ENCODE results near the gene NMNAT1.

Gene NMNAT1

DNA sequence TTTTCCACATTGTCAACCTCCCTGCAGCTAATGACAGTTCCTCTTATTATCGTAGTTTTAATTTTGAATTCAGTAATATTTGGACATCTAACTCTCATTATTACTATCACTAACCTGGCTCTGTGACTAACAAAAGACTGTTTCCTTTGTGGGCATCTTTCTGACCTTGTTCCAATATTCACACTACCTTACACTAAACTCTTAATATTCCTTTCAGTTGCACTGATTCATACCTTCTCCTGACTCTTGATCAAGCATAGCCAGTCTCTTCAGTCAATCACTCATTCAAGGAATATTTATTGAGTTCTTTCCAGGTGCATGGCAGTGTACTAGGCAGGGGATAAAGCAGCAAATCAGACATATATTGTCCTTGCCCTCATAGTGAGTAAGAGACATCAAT lies 25.4 kb upstream of the NMNAT1 start:
- H3K36me3 ChIP-seq (ENCODE audit: low read depth): no peaks in the 10 kb centered on the region
- no peaks in the 10 kb centered on the region for H3K4me1 ChIP-seq (ENCODE audit: insufficient read depth, poor library complexity, severe bottlenecking)
- H3K9me3 ChIP-seq (ENCODE audit: severe bottlenecking): no peaks in the 10 kb centered on the region
- no peaks in the 10 kb centered on the region for H3K27me3 ChIP-seq (ENCODE audit: insufficient read depth, poor library complexity, severe bottlenecking)
- H3K4me3 ChIP-seq (ENCODE audit: severe bottlenecking): no peak overlapping the region
- ATAC-seq (ENCODE audit: low read depth) (no peak), DNase-seq (ENCODE audit: low spot score) (no peak)
- H3K27ac ChIP-seq (ENCODE audit: poor library complexity, severe bottlenecking): no peak overlapping the region
- TF ChIP-seq, protein P1, sequence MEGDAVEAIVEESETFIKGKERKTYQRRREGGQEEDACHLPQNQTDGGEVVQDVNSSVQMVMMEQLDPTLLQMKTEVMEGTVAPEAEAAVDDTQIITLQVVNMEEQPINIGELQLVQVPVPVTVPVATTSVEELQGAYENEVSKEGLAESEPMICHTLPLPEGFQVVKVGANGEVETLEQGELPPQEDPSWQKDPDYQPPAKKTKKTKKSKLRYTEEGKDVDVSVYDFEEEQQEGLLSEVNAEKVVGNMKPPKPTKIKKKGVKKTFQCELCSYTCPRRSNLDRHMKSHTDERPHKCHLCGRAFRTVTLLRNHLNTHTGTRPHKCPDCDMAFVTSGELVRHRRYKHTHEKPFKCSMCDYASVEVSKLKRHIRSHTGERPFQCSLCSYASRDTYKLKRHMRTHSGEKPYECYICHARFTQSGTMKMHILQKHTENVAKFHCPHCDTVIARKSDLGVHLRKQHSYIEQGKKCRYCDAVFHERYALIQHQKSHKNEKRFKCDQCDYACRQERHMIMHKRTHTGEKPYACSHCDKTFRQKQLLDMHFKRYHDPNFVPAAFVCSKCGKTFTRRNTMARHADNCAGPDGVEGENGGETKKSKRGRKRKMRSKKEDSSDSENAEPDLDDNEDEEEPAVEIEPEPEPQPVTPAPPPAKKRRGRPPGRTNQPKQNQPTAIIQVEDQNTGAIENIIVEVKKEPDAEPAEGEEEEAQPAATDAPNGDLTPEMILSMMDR (IDR thresholded peaks at IDR 0.05; ENCODE audit: poor library complexity, severe bottlenecking): no peak

DNA sequence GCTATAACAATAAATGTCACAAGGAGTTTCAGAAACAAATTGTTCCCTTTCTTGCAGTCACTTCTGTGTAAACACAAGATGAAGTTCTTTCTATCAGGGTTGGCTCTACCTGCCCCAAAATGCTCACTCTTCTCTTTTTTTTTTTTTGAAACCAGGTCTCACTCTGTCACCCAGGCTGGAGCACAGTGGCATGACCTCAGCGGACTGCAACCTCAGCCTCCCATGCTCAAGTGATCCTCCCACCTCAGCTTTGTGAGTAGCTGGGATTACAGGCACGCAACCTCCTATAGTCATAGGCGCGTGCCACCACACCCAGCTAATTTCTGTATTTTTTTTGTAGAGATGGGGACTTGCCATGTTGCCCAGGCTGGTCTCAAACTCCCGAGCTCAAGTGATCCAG lies 22.7 kb upstream of the NMNAT1 start:
- Histone ChIP-seq H3K36me3 (ENCODE audit: low read depth) (no peaks in the 10 kb centered on the region), H3K9me3 (ENCODE audit: severe bottlenecking) (no peaks in the 10 kb centered on the region), H3K27ac (ENCODE audit: poor library complexity, severe bottlenecking) (no peak overlapping the region), H3K4me1 (ENCODE audit: insufficient read depth, poor library complexity, severe bottlenecking) (no peaks in the 10 kb centered on the region), H3K4me3 (ENCODE audit: severe bottlenecking) (no peak overlapping the region), H3K27me3 (ENCODE audit: insufficient read depth, poor library complexity, severe bottlenecking) (no peaks in the 10 kb centered on the region)
- ATAC-seq (ENCODE audit: low read depth) (no peak), DNase-seq (ENCODE audit: low spot score) (no peak)
- TF ChIP-seq, protein P1 (IDR thresholded peaks at IDR 0.05; ENCODE audit: poor library complexity, severe bottlenecking): no peak

DNA sequence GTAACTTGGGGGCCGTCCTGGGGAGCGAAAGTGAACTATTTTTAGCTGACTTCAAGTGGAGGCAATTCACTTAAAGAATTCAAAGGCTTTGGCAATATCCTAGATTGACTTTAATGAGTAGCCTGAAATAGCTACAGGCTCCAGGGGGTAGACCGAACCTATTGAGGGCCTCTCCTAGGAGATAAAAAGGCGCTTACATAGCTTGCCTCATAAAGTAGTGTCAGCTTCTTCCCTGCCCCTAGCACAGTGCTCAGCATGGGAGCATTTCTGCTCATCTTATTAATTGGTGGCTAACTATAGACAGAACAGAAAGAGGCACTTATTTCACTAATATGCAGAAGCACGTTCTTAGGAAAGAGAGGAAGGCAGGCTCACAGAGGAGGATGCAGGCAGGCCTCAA lies 20.9 kb upstream of the NMNAT1 start:
- TF ChIP-seq, protein P1 (IDR thresholded peaks at IDR 0.05; ENCODE audit: poor library complexity, severe bottlenecking): no peak
- Histone ChIP-seq H3K4me1 (ENCODE audit: insufficient read depth, poor library complexity, severe bottlenecking) (no peaks in the 10 kb centered on the region), H3K9me3 (ENCODE audit: severe bottlenecking) (no peaks in the 10 kb centered on the region), H3K4me3 (ENCODE audit: severe bottlenecking) (no peak overlapping the region), H3K36me3 (ENCODE audit: low read depth) (no peaks in the 10 kb centered on the region), H3K27me3 (ENCODE audit: insufficient read depth, poor library complexity, severe bottlenecking) (no peaks in the 10 kb centered on the region), H3K27ac (ENCODE audit: poor library complexity, severe bottlenecking) (no peak overlapping the region)
- DNase-seq (ENCODE audit: low spot score): no peak
- no peak for ATAC-seq (ENCODE audit: low read depth)

DNA sequence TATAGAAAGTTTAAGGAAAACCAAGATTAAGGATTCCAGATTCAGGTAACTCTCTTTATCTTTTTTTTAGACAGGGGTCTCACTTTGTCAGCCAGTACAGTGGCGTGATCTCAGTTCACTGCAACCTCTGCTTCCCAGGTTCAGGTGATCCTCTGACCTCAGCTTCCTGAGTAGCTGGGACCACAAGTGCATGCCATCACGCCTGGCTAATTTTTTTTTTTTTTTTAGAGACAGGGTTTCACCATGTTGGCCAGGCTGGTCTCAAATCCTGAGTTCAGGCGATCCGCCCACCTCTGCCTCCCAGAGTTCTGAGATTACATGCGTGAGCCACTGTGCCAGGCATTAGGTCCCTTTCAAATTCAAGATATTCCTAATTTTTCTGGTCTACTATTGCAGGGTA lies 16.0 kb upstream of the NMNAT1 start:
- Histone ChIP-seq H3K4me3 (ENCODE audit: severe bottlenecking) (no peak overlapping the region), H3K9me3 (ENCODE audit: severe bottlenecking) (no peaks in the 10 kb centered on the region), H3K36me3 (ENCODE audit: low read depth) (peaks cover 39% of the 10 kb centered on the region), H3K4me1 (ENCODE audit: insufficient read depth, poor library complexity, severe bottlenecking) (no peaks in the 10 kb centered on the region), H3K27me3 (ENCODE audit: insufficient read depth, poor library complexity, severe bottlenecking) (no peaks in the 10 kb centered on the region), H3K27ac (ENCODE audit: poor library complexity, severe bottlenecking) (no peak overlapping the region)
- TF ChIP-seq, protein P1 (IDR thresholded peaks at IDR 0.05; ENCODE audit: poor library complexity, severe bottlenecking): no peak
- DNase-seq (ENCODE audit: low spot score) (no peak), ATAC-seq (ENCODE audit: low read depth) (no peak)

DNA sequence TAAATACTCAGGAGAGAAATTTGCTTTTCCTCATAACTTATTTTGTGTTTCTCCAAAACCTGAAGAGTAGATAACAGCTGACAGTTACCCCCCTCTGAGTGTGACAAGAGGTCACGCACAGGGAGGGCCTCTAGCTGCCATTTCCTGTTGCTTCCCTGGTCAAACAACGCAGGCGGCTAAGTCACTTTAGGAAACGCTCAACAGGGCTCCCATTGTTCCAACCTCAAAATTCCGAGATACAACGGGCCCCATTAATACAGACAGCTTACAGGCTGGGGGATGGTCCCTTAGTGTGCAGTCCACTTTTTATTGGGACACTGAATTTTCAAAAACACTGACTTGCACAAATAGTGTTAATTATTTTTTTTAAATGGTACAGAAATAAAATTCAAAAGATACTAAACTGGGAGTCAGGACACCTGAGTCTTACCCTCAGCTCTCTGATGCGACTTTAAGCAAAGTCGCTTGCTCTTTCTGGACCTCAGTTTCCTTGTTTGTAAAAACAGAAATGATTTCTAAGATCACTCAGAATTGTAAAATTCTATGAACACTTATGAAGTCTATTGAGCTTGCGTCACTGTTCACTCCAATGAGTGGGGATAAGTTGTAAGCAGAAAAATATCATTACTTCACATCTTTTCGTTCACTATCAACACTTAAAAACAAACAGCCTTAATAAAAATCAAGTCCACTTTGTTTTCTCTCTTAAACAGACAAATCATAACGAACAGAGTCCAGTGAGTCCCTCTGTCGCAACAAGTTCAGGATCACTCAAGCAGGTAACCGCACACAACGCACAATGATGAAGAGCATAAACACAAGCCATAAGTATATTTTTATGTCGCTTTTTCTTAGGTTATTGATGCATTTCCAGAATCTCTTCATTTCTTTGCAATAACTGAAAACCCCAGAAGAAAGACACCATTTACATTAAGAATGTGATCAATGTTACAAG lies 13.6 kb upstream of the NMNAT1 start:
- H3K9me3 ChIP-seq (ENCODE audit: severe bottlenecking): no peaks in the 10 kb centered on the region
- H3K36me3 ChIP-seq (ENCODE audit: low read depth): peaks cover 51% of the 10 kb centered on the region
- H3K27me3 ChIP-seq (ENCODE audit: insufficient read depth, poor library complexity, severe bottlenecking): no peaks in the 10 kb centered on the region
- TF ChIP-seq, protein P1 (IDR thresholded peaks at IDR 0.05; ENCODE audit: poor library complexity, severe bottlenecking): no peak
- no peak overlapping the region for H3K4me3 ChIP-seq (ENCODE audit: severe bottlenecking)
- ATAC-seq (ENCODE audit: low read depth): no peak
- no peak overlapping the region for H3K27ac ChIP-seq (ENCODE audit: poor library complexity, severe bottlenecking)
- DNase-seq (ENCODE audit: low spot score): no peak
- H3K4me1 ChIP-seq (ENCODE audit: insufficient read depth, poor library complexity, severe bottlenecking): no peaks in the 10 kb centered on the region

Measured in RWPE2 (cell line).